Liver (tissue), 9 donors: ENCODE results near the gene ADAP1. TPM values are rescaled to one million over a fixed set of nuclear protein-coding genes. Genes with fewer than 3 reads are reported as not detected.

Experiments used
- DNase-seq: peaks from one replicate; pipeline ENCODE4 v3.0.0-alpha.2; 2017; ENCODE audit warnings: low spot score
- H3K27ac ChIP-seq, 2 donors: one replicate each; pipeline ENCODE4 v1.7.0; 2013; ENCODE audit warnings: inconsistent platforms in 2 of 2, low read length in 2 of 2, control low read depth in 1 of 2, low read depth in 1 of 2, mild to moderate bottlenecking in 1 of 2
- H3K27me3 ChIP-seq, 4 donors: one replicate each; pipeline versions ENCODE4 v1.6.1 to v1.7.0; 2013; ENCODE audit warnings: low read length in 3 of 4, inconsistent platforms in 1 of 4, mild to moderate bottlenecking in 1 of 4, moderate library complexity in 1 of 4; ENCODE audit not compliant: control insufficient read depth in 4 of 4, insufficient read depth in 4 of 4
- H3K36me3 ChIP-seq, 4 donors: one replicate each; pipeline versions ENCODE4 v1.6.1 to v1.7.0; 2013; ENCODE audit warnings: low read length in 3 of 4, mild to moderate bottlenecking in 3 of 4, low read depth in 1 of 4, moderate library complexity in 1 of 4; ENCODE audit not compliant: control insufficient read depth in 4 of 4, insufficient read depth in 3 of 4
- H3K4me1 ChIP-seq, 4 donors: one replicate each; pipeline versions ENCODE4 v1.6.1 to v1.7.0; 2013; ENCODE audit warnings: low read length in 3 of 4, mild to moderate bottlenecking in 3 of 4, moderate library complexity in 1 of 4; ENCODE audit not compliant: control insufficient read depth in 4 of 4, insufficient read depth in 4 of 4
- H3K4me3 ChIP-seq, 3 donors: one replicate each; pipeline versions ENCODE4 v1.6.1 to v1.7.0; 2013; ENCODE audit warnings: low read length in 3 of 3, control low read depth in 1 of 3, low read depth in 1 of 3, mild to moderate bottlenecking in 1 of 3
- H3K9ac ChIP-seq, 2 donors: one replicate each; pipeline ENCODE4 v1.7.0; 2013; ENCODE audit warnings: low read length in 2 of 2, mild to moderate bottlenecking in 2 of 2, moderate library complexity in 2 of 2, control low read depth in 1 of 2, low read depth in 1 of 2
- H3K9me3 ChIP-seq, 4 donors: one replicate each; pipeline versions ENCODE4 v1.6.1 to v1.7.0; 2013; ENCODE audit warnings: low read length in 3 of 4; ENCODE audit not compliant: control insufficient read depth in 4 of 4
- ATF3 ChIP-seq: IDR thresholded peaks from 2 replicates; pipeline ENCODE4 v1.6.1; 2016; ENCODE audit warnings: antibody characterized with exemption
- CTCF ChIP-seq: fragments of 150-350 bp; IDR thresholded peaks from 2 replicates; pipeline ENCODE4 v1.5.1; 2017; ENCODE audit warnings: improper control_type of control experiment, low read depth, low read length; ENCODE audit not compliant: missing input control
- EGR1 ChIP-seq, 2 donors: IDR thresholded peaks; 2 replicates each; pipeline ENCODE4 v1.6.1; 2016 to 2018; ENCODE audit warnings: antibody characterized with exemption in 2 of 2, low read depth in 2 of 2
- FOXA1 ChIP-seq: IDR thresholded peaks from 2 replicates; pipeline ENCODE4 v1.6.1; 2016; ENCODE audit warnings: antibody characterized with exemption
- FOXA2 ChIP-seq: IDR thresholded peaks from 2 replicates; pipeline ENCODE4 v1.6.1; 2016; ENCODE audit warnings: antibody characterized with exemption
- GABPA ChIP-seq, 2 donors: IDR thresholded peaks in 1 of 2; conservative IDR thresholded peaks in 1 of 2; 2 replicates each; pipeline ENCODE4 v1.6.1; 2016; ENCODE audit warnings: antibody characterized with exemption in 2 of 2, mild to moderate bottlenecking in 1 of 2, moderate library complexity in 1 of 2
- HNF4A ChIP-seq, 2 donors: conservative IDR thresholded peaks; 2 replicates each; pipeline ENCODE4 v1.6.1; 2016; ENCODE audit warnings: antibody characterized with exemption in 2 of 2, mild to moderate bottlenecking in 2 of 2
- JUND ChIP-seq, 2 donors: IDR thresholded peaks; 2 replicates each; pipeline ENCODE4 v1.6.1; 2016; ENCODE audit warnings: antibody characterized with exemption in 2 of 2
- MAX ChIP-seq: IDR thresholded peaks from 2 replicates; pipeline ENCODE4 v1.6.1; 2016; ENCODE audit warnings: antibody characterized with exemption
- NR2F2 ChIP-seq: IDR thresholded peaks from 2 replicates; pipeline ENCODE4 v1.6.1; 2016; ENCODE audit warnings: antibody characterized with exemption
- RAD21 ChIP-seq, 2 donors: IDR thresholded peaks; 2 replicates each; pipeline ENCODE4 v1.6.1; 2016; ENCODE audit warnings: antibody characterized with exemption in 2 of 2, mild to moderate bottlenecking in 2 of 2
- REST ChIP-seq: IDR thresholded peaks from 2 replicates; pipeline ENCODE4 v1.6.1; 2016; ENCODE audit warnings: antibody characterized with exemption, mild to moderate bottlenecking
- RXRA ChIP-seq, 2 donors: IDR thresholded peaks; 2 replicates each; pipeline ENCODE4 v1.6.1; 2017 to 2018; ENCODE audit warnings: antibody characterized with exemption in 2 of 2, mild to moderate bottlenecking in 1 of 2
- SP1 ChIP-seq: IDR thresholded peaks from 2 replicates; pipeline ENCODE4 v1.6.1; 2018; ENCODE audit warnings: antibody characterized with exemption, mild to moderate bottlenecking
- TAF1 ChIP-seq: conservative IDR thresholded peaks from 2 replicates; pipeline ENCODE4 v1.6.1; 2016; ENCODE audit warnings: antibody characterized with exemption, mild to moderate bottlenecking
- YY1 ChIP-seq: IDR thresholded peaks from 2 replicates; pipeline ENCODE4 v1.6.1; 2016; ENCODE audit warnings: antibody characterized with exemption, mild to moderate bottlenecking
- ZBTB33 ChIP-seq: IDR thresholded peaks from 2 replicates; pipeline ENCODE4 v1.6.1; 2016; ENCODE audit warnings: antibody characterized with exemption
- WGBS: extraction: QIAGEN DNeasy Blood & Tissue Kit; methylation state at CpG from one replicate; pipeline ENCODE4 v1.1.7; 2013; 5-methylcytosine and 5-hydroxymethylcytosine counted together
- polyA plus RNA-seq, 2 donors: library from polyadenylated mRNA; stranded (reverse) in 1 of 2; unstranded in 1 of 2; fragments of 200-250 nt in 1 of 2; fragments of >200 nt in 1 of 2; fragmentation: Nextera tagmentation in 1 of 2; extraction: Ambion mirVana in 1 of 2; gene quantifications; one replicate each; pipeline versions ENCODE4 v1.2.1 to v1.2.3, GENCODE V29; 2013 to 2015
- total RNA-seq, 2 donors: library from RNA; depleted of rRNA; stranded (reverse); fragments of >200 nt; gene quantifications; one replicate each; pipeline ENCODE4 v1.2.3, GENCODE V29; 2014
- donor health status: healthy.
- donor health status: healthy.
- donor health status: healthy.
- donor health status: healthy.
- donor health status: healthy.

ADAP1 gene
- total and polyA plus RNA-seq, 4 donors: 0.46 to 3.7 (median 2.7) TPM

- DNase-seq: no peak
- 96% methylated on average over 11 of the region's 11 CpGs for WGBS
- TF ChIP-seq FOXA1 (no peak), CTCF (no peak), ATF3 (no peak), REST (no peak), TAF1 (no peak), GABPA (IDR thresholded peaks at IDR 0.05 in 1 of 2, conservative IDR thresholded peaks at IDR 0.05 in 1 of 2) (no peak), NR2F2 (no peak), HNF4A (conservative IDR thresholded peaks at IDR 0.05) (no peak)
These were observed 21.9 kb downstream of the ADAP1 start for GRCh38 chr7:932651-932975.

GRCh38 chr7:931871-932650 is 22.4 kb downstream of the ADAP1 start:
- Histone ChIP-seq H3K4me1 (no peaks in the 10 kb centered on the region), H3K27ac (no peak overlapping the region)
- DNase-seq: no peak
- TF ChIP-seq NR2F2 (no peak), RAD21 (IDR thresholded peaks at IDR 0.05) (no peak), ZBTB33 (no peak), GABPA (IDR thresholded peaks at IDR 0.05 in 1 of 2, conservative IDR thresholded peaks at IDR 0.05 in 1 of 2) (no peak), JUND (IDR thresholded peaks at IDR 0.05) (no peak), HNF4A (conservative IDR thresholded peaks at IDR 0.05) (no peak), YY1 (no peak), CTCF (no peak), FOXA1 (no peak), TAF1 (no peak), FOXA2 (no peak), EGR1 (IDR thresholded peaks at IDR 0.05; ENCODE audit: low read depth in 2 of 2) (no peak), SP1 (no peak), RXRA (IDR thresholded peaks at IDR 0.05) (no peak), MAX (no peak), REST (no peak)

More at GRCh38 chr7:932651-932975, 21.9 kb downstream of the ADAP1 start:
- no peaks in the 10 kb centered on the region for H3K9me3 ChIP-seq
- H3K27ac ChIP-seq: no peak overlapping the region
- H3K27me3 ChIP-seq: no peaks in the 10 kb centered on the region
- H3K9ac ChIP-seq: no peak overlapping the region
- no peaks in the 10 kb centered on the region for H3K4me1 ChIP-seq
- no peaks in the 10 kb centered on the region for H3K36me3 ChIP-seq
- H3K4me3 ChIP-seq: no peak overlapping the region

More at GRCh38 chr7:931871-932650, 22.4 kb downstream of the ADAP1 start:
- Histone ChIP-seq H3K9ac (no peak overlapping the region), H3K36me3 (no peaks in the 10 kb centered on the region), H3K27me3 (no peaks in the 10 kb centered on the region), H3K9me3 (no peaks in the 10 kb centered on the region), H3K4me3 (no peak overlapping the region)
- 93% methylated on average over 21 of the region's 21 CpGs for WGBS
